ENCODE data around the gene APP. TPM values are rescaled to one million over a fixed set of nuclear protein-coding genes. Genes with fewer than 3 reads are reported as not detected.

The APP gene
- total and polyA plus RNA-seq, 8 donors = 373 to 671 (median 580) TPM

DNA sequence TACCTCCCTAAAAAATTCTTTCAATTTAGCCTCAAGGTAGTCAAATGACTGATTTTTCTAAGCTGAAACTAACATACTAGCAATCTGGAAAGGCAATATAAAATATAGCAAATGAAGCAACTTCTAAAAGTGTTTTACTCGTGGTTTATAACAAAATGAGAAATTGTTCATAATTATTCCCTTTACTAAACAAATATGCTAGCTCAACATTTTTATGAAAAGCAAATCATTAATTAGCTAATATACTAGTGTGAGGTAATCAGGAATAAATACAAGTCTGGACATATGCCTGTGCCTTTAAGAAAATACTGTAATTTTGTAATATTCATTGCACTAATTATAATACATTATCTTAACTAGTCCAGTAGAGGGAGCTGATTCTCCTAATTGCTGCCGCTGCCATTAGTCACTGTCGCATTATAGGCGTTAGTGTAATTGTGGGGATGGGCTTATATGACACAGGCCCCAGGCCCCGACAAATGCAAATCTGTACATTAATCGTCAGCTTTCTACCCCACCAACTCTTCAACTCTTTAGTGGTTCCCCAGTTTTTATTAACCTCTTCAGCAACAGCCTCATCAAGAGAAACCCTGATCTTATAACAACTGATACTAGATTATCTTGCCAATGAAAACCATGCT is 274.9 kb downstream of the APP start:
- Histone ChIP-seq H3K9me3 (no peaks in the 10 kb centered on the region), H3K4me1 (peaks cover 0 to 14% of the 10 kb centered on the region in 2 donors), H3K4me3 (no peak overlapping the region), H3K27me3 (no peaks in the 10 kb centered on the region), H3K36me3 (peaks cover 0 to 17% of the 10 kb centered on the region in 2 donors), H3K27ac (no peak overlapping the region)
- intact Hi-C loops (cut with DNase I) = no loop called here
- ATAC-seq (peak; percentile 81), DNase-seq (peak in 2 of 4 donors; percentile 36 to 52)
- peak; percentile 29 to 36 for TF ChIP-seq CTCF (IDR thresholded peaks at IDR 0.05)

DNA sequence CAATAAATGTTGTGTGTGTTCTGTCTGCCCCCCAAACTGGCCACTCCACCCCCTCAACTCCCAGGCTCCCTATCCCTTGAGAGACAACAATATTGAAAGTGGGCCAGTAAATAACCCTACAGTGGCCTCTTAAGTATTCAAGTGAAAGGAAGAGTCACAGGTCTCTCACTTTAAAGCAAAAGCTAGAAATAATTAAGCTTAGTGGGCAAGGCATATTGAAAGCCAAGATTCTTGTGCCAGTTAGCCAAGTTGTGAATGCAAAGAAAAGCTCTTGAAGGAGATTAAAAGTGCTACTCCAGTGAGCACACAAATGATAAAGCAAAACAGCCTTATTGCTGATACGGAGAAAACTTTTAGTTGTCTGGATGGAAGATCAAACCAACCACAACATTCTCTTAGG is 277.4 kb downstream of the APP start:
- peaks cover 0 to 11% of the 10 kb centered on the region in 2 donors for H3K4me1 ChIP-seq
- ATAC-seq = no peak
- H3K27me3 ChIP-seq = no peaks in the 10 kb centered on the region
- DNase-seq = no peak
- intact Hi-C loops (cut with DNase I) = loop anchor here in 1 of 2 donors (5.0 kb wide), 1 partner anchor 274 kb away; no protein-coding TSS in a partner anchor
- TF ChIP-seq CTCF (IDR thresholded peaks at IDR 0.05) = no peak
- no peak overlapping the region for H3K4me3 ChIP-seq
- peaks cover 0 to 36% of the 10 kb centered on the region in 2 donors for H3K36me3 ChIP-seq
- no peaks in the 10 kb centered on the region for H3K9me3 ChIP-seq
- no peak overlapping the region for H3K27ac ChIP-seq

- Histone ChIP-seq H3K4me1 (peaks cover 0 to 18% of the 10 kb centered on the region in 2 donors), H3K27me3 (no peaks in the 10 kb centered on the region), H3K4me3 (no peak overlapping the region), H3K27ac (no peak overlapping the region), H3K36me3 (peaks cover 0 to 32% of the 10 kb centered on the region in 2 donors), H3K9me3 (no peaks in the 10 kb centered on the region)
- DNase-seq (no peak), ATAC-seq (no peak)
- intact Hi-C loops (cut with DNase I) = loop anchor here in 1 of 2 donors (5.0 kb wide), 1 partner anchor 276 kb away; no protein-coding TSS in a partner anchor
- no peak for TF ChIP-seq CTCF (IDR thresholded peaks at IDR 0.05)
Measured at GRCh38 chr21:25891596-25891995, 279.0 kb downstream of the APP start.

GRCh38 chr21:25890001-25890400 is 280.6 kb downstream of the APP start:
- DNase-seq (no peak), ATAC-seq (no peak)
- no peak overlapping the region for H3K27ac ChIP-seq
- no peak for TF ChIP-seq CTCF (IDR thresholded peaks at IDR 0.05)
- no peaks in the 10 kb centered on the region for H3K27me3 ChIP-seq
- intact Hi-C loops (cut with DNase I) = loop anchor here in 1 of 2 donors (5.0 kb wide), 1 partner anchor 277 kb away; no protein-coding TSS in a partner anchor
- H3K4me1 ChIP-seq = peaks cover 0 to 11% of the 10 kb centered on the region in 2 donors
- no peak overlapping the region for H3K4me3 ChIP-seq
- no peaks in the 10 kb centered on the region for H3K9me3 ChIP-seq
- H3K36me3 ChIP-seq = peaks cover 0 to 32% of the 10 kb centered on the region in 2 donors

DNA sequence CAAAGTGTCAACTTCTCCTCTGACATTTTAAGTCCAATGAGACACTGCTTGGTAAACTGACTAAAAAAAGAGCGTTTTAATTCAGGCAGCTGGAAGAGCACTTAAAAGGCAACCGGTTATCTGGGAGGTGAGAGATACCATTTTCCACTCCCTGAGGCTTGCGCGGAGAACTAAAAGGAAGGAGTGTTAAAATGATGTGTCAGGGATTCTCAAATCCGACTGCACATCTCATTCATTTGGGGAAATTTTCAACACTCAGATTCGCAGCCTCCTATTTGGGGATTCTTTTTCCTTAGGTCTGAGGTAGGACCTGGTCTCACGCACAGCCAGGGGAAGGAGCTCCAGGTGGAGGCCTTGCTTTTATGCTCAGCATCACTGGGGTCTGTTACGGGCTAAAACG is 281.9 kb downstream of the APP start:
- DNase-seq (no peak), ATAC-seq (no peak)
- Histone ChIP-seq H3K27me3 (no peaks in the 10 kb centered on the region), H3K4me1 (peaks cover 0 to 11% of the 10 kb centered on the region in 2 donors), H3K9me3 (no peaks in the 10 kb centered on the region), H3K36me3 (peaks cover 0 to 32% of the 10 kb centered on the region in 2 donors), H3K4me3 (no peak overlapping the region), H3K27ac (peak overlapping the region in 1 of 2 donors; percentile 11)
- intact Hi-C loops (cut with DNase I) = no loop called here
- TF ChIP-seq CTCF (IDR thresholded peaks at IDR 0.05) = no peak
